ENCODE results near the gene THYN1.

DNA sequence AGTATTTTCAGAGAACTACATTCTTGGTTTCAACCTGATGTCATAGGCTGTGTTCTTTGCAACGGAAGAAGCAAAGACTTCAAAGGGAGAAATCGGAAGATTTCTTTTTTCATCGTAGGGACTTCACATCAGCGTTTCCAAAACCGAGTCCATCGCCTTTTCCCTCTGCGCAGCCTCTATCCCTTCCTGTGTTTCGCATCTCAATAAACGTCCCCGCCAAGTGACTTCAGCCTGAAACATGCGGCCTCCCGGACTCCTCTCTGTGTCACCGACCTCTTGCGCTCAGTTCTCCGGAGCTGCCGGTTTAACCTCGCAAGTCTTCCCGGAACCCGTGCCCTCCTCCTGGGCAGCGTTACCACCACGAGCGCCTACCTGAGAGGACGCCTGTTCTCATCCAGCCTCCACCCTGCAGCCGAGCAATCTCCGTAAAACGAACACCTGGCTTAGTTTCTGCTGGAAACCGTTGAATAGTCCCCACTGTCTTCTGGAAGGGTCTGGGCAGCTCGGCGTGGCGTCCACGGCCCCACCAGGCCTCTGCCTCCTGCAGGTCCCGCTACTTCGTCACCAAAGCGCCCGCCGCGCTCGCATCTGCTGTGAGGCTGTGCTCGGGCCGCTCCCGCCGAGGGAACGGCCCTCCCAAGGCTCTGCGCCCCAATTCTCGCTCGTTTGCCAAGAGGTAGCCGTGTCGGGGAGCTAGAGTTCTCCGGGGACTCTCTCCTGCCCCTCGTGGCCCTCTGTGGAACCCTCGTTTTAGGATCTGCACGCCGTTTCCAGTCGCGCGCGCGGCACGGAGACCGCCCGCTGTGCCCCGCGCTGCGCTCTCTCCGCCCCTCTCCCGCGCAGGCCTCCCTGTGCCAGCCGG, 22.6 kb upstream of the THYN1 start, which contains the start of gene GLB1L3:
- TF ChIP-seq, protein P1, sequence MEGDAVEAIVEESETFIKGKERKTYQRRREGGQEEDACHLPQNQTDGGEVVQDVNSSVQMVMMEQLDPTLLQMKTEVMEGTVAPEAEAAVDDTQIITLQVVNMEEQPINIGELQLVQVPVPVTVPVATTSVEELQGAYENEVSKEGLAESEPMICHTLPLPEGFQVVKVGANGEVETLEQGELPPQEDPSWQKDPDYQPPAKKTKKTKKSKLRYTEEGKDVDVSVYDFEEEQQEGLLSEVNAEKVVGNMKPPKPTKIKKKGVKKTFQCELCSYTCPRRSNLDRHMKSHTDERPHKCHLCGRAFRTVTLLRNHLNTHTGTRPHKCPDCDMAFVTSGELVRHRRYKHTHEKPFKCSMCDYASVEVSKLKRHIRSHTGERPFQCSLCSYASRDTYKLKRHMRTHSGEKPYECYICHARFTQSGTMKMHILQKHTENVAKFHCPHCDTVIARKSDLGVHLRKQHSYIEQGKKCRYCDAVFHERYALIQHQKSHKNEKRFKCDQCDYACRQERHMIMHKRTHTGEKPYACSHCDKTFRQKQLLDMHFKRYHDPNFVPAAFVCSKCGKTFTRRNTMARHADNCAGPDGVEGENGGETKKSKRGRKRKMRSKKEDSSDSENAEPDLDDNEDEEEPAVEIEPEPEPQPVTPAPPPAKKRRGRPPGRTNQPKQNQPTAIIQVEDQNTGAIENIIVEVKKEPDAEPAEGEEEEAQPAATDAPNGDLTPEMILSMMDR (IDR thresholded peaks at IDR 0.05; ENCODE audit: low read depth, low read length) = no peak
- no peak for TF ChIP-seq POLR2A (IDR thresholded peaks at IDR 0.05; ENCODE audit: extremely low read depth, insufficient read length)
- TF ChIP-seq, protein P2, sequence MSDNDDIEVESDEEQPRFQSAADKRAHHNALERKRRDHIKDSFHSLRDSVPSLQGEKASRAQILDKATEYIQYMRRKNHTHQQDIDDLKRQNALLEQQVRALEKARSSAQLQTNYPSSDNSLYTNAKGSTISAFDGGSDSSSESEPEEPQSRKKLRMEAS (IDR thresholded peaks at IDR 0.05; ENCODE audit: low read depth, low read length) = no peak

Data from NB4 (cell line).